Coronary artery (tissue), 2 donors: ENCODE results near the gene SPATS2L.
A peak's percentile ranks its signal among the peaks of the same experiment; 100 is the strongest.

Experiments used
- DNase-seq: peaks from one replicate; pipeline ENCODE4 v3.0.0-alpha.2; 2017; ENCODE audit warnings: low spot score
- H3K27ac ChIP-seq, 2 donors: fragments of 200-600 bp; sonication (generic); one replicate each; pipeline ENCODE4 v1.5.1; 2016 to 2019
- H3K4me3 ChIP-seq: fragments of 200-600 bp; sonication (generic); 2 replicates; pipeline ENCODE4 v1.5.1; 2016; ENCODE audit warnings: mild to moderate bottlenecking, moderate library complexity
- CTCF ChIP-seq: fragments of 200-600 bp; sonication (generic); IDR thresholded peaks from one replicate; pipeline ENCODE4 v1.5.1; 2019; ENCODE audit warnings: antibody characterized with exemption

Gene SPATS2L

GRCh38 chr2:200506679-200507078 is 200.2 kb downstream of the SPATS2L start:
- no peak overlapping the region for H3K4me3 ChIP-seq
- no peak for TF ChIP-seq CTCF
- DNase-seq: no peak
- no peak overlapping the region for H3K27ac ChIP-seq

- Histone ChIP-seq H3K4me3 (no peak overlapping the region), H3K27ac (no peak overlapping the region)
- no peak for TF ChIP-seq CTCF
- DNase-seq: no peak
These were observed 200.7 kb downstream of the SPATS2L start for GRCh38 chr2:200507179-200507578.

GRCh38 chr2:200509235-200509611 is 202.7 kb downstream of the SPATS2L start:
- Histone ChIP-seq H3K4me3 (peak overlapping the region; percentile 85), H3K27ac (peak overlapping the region; percentile 30 to 87)
- DNase-seq: peak; percentile 75
- no peak for TF ChIP-seq CTCF

- peak; percentile 80 for TF ChIP-seq CTCF
- Histone ChIP-seq H3K4me3 (peak within 1 kb of the TSS; percentile 85), H3K27ac (peak within 1 kb of the TSS; percentile 30 to 87)
- peak; percentile 92 for DNase-seq
These were observed 203.3 kb downstream of the SPATS2L start, which contains the start of gene KCTD18 for GRCh38 chr2:200509612-200510433. KCTD18 (minus strand) TSS chr2:200510068; CDS start chr2:200507016, 3,052 bp downstream.

GRCh38 chr2:200515155-200515554 is 208.7 kb downstream of the SPATS2L start:
- Histone ChIP-seq H3K4me3 (no peak overlapping the region), H3K27ac (no peak overlapping the region)
- no peak for TF ChIP-seq CTCF
- no peak for DNase-seq

- no peak overlapping the region for H3K4me3 ChIP-seq
- H3K27ac ChIP-seq: no peak overlapping the region
- no peak for TF ChIP-seq CTCF
- DNase-seq: no peak
These were observed 216.7 kb downstream of the SPATS2L start for GRCh38 chr2:200523158-200523557.

GRCh38 chr2:200523604-200524003 is 217.1 kb downstream of the SPATS2L start:
- no peak for TF ChIP-seq CTCF
- DNase-seq: no peak
- Histone ChIP-seq H3K4me3 (no peak overlapping the region), H3K27ac (no peak overlapping the region)
